HepG2 (cell line): ENCODE data around the gene ZMIZ1.

Source experiments
- ASH2L ChIP-seq: fragments of 300-600, 200-600 bp; sonication (generic); IDR thresholded peaks from 2 replicates; pipeline ENCODE4 v1.7.0; 2017; ENCODE audit warnings: low read depth, mild to moderate bottlenecking, moderate library complexity, mixed read lengths, low read length; ENCODE audit not compliant: insufficient read length
- CHD2 ChIP-seq: IDR thresholded peaks from 2 replicates; pipeline ENCODE4 v1.6.1; 2011; ENCODE audit warnings: low read depth, low read length, improper control_type of control experiment
- DNMT3B ChIP-seq: conservative IDR thresholded peaks from 2 replicates; pipeline ENCODE4 v1.6.1; 2016; ENCODE audit warnings: missing biosample characterization, control low read depth
- EP300 ChIP-seq, 3 experiments: sonication (generic) in 1 of 3; formaldehyde crosslinking in 1 of 3; IDR thresholded peaks; 2 replicates each; pipeline versions ENCODE4 v1.5.1 to v1.6.1; 2011 to 2020; ENCODE audit warnings: low read depth in 2 of 3, low read length in 2 of 3, borderline replicate concordance in 1 of 3, improper control_type of control experiment in 1 of 3, mild to moderate bottlenecking in 1 of 3, missing genetic modification reagents in 1 of 3, moderate library complexity in 1 of 3
- MED13 ChIP-seq: sonication (generic); formaldehyde crosslinking; IDR thresholded peaks from 2 replicates; pipeline ENCODE4 v1.5.0; 2020; ENCODE audit warnings: missing genetic modification reagents
- POLR2A ChIP-seq, 2 experiments: IDR thresholded peaks; 2 replicates each; pipeline ENCODE4 v1.6.1; 2011; ENCODE audit warnings: low read depth in 2 of 2, low read length in 2 of 2, mild to moderate bottlenecking in 1 of 2, moderate library complexity in 1 of 2; ENCODE audit not compliant: insufficient read depth in 1 of 2
- ZFP36 ChIP-seq: fragments of 150-350 bp; IDR thresholded peaks from 2 replicates; pipeline ENCODE4 v1.6.1; 2018; ENCODE audit warnings: borderline replicate concordance, low read length, low read depth; ENCODE audit not compliant: partially characterized antibody
- ZNF274 ChIP-seq: sonication (generic); formaldehyde crosslinking; IDR thresholded peaks from 2 replicates; pipeline ENCODE4 v1.5.1; 2020; ENCODE audit warnings: mild to moderate bottlenecking, missing genetic modification reagents
- TF ChIP-seq, protein P1 (sequence below): sonication (generic); formaldehyde crosslinking; IDR thresholded peaks from 2 replicates; pipeline ENCODE4 v1.4.0; 2020; ENCODE audit warnings: missing genetic modification reagents

- TF ChIP-seq ZFP36 (no peak), POLR2A (IDR thresholded peaks at IDR 0.05; ENCODE audit: insufficient read depth in 1 of 2, low read depth in 2 of 2, low read length in 2 of 2) (no peak), CHD2 (no peak), MED13 (CRISPR knock-in tag) (no peak), EP300 (IDR thresholded peaks at IDR 0.05; ENCODE audit: low read depth in 2 of 2, low read length in 2 of 2) (no peak), EP300 (CRISPR knock-in tag; IDR thresholded peaks at IDR 0.05; ENCODE audit: borderline replicate concordance) (no peak), DNMT3B (no peak), ZNF274 (no peak), ASH2L (no peak)
- TF ChIP-seq, protein P1, sequence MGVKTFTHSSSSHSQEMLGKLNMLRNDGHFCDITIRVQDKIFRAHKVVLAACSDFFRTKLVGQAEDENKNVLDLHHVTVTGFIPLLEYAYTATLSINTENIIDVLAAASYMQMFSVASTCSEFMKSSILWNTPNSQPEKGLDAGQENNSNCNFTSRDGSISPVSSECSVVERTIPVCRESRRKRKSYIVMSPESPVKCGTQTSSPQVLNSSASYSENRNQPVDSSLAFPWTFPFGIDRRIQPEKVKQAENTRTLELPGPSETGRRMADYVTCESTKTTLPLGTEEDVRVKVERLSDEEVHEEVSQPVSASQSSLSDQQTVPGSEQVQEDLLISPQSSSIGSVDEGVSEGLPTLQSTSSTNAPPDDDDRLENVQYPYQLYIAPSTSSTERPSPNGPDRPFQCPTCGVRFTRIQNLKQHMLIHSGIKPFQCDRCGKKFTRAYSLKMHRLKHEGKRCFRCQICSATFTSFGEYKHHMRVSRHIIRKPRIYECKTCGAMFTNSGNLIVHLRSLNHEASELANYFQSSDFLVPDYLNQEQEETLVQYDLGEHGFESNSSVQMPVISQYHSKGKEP: no peak
Observed at GRCh38 chr10:79079490-79080355, 11.0 kb downstream of the ZMIZ1 start.
